NCI-H187 (cell line): ENCODE results near the gene MLH3.

Experiments
- DNase-seq, 2 experiments: peaks; one replicate each; lab custom pipeline; 2025; lab: John Stamatoyannopoulos, UW

The MLH3 gene

GRCh38 chr14:75067212-75067611, 15.9 kb upstream of the MLH3 start:
- no peak for DNase-seq

DNA sequence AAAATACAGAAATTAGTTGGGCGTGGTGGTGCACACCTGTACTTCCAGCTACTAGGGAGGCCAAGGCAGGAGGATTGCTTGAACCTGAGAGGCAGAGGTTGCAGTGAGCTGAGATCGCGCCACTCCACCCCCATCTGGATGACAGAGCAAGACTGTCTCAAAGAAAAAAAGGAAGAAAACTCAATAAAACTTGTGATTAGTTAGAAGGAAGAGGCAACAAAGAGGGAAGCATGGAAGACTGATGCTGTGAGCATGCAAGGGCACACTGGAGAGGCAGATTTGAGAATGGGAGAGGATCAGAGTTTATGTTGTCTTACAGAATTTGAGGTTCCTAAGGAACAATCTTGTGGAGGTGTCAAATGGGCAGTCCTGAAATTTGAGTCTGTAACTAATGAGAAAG, 15.4 kb upstream of the MLH3 start:
- DNase-seq = no peak

DNA sequence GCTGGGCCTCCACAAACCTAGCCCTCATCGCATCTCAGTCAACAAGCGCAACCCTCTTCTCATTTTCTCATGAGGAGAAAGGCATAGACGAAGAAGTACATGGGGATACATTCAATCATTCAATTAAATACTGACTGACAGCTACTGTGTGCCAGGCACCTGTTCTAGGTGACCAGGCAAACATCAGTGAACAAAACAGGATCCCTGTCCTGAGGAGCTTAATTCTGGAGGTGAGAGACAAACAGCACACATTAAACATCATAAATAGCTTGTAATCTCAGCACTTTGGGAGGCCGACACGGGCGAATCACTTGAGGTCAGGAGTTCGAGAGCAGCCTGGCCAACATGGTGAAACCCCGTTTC, 12.9 kb upstream of the MLH3 start:
- DNase-seq = no peak

DNA sequence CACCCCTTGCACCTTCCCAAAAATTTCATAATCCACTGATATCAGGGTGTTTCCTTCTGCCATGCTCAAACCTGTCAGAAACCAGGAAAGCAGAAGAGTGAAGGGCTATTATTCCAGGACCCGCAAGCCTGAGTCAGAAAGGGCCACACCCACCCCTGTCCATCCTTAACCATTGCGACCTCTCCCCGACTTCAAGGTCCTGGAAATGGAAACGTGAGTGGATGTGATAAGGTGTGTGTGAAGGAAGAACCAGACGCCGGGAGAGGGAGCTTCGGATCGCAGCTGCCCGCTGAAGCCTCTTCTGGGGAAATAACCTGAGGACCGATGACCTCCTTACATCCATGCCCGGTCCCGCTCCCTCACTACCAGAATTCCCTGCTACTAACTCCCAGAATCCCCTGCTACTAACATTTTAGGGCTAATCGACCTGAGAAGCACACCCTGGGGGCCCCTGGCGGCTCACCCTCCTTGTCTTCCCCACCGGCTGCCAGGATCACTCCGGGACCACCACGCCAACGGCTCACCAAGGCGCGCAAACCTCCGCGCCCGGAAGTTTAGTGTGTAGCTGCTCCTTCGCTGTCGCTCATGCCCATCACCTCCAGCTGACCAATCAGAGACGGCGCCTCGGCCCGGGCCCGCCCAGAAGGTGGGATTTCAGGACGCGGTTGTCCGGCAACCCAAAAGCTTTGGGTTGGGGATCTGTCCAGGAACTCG, 12.4 kb upstream of the MLH3 start, which contains the start of gene ACYP1:
Gene ACYP1, minus strand, starts transcription at position 534 of the 714 bp plus-strand sequence. Its CDS starts 471 bp downstream, at position 63.
- DNase-seq = peak; percentile 82 to 94

GRCh38 chr14:75063013-75063412, 11.7 kb upstream of the MLH3 start:
- no peak for DNase-seq

DNA sequence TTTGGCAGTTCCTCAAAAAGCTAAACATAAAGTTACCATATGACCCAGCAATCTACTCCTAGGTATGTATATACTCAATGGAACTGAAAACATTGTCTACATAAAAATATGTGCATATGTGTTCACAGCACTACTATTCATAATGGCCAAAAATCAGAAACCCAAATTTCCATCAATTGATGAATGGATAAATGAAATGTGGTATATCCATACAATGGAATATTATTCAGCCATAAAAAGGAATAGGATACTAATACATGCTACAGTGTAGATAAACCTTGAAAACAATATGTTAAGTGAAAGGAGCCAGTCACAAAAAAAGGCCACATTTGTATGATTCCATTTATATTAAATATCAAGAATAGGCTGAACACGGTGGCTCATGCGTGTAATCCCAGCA, 9.2 kb upstream of the MLH3 start:
- DNase-seq = no peak

DNA sequence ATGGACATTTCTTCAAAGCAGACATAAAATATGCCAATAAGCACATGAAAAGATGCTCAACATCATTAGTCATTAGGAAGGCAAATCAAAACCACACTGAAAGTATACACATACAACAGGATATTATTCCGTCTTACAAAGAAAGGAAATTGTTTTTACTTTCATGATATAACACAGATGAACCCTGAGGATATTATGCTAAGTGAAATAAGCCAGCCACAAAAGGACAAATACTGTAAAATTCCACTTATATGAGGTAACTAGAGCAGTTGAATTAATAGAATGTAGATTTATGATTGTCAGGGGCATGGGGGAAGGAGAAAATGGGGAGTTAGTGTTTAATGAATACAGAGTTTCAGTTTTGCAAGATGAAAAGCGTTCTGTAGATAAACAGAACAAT, 8.4 kb upstream of the MLH3 start:
- DNase-seq = no peak

GRCh38 chr14:75054421-75054820, 3.2 kb upstream of the MLH3 start:
- DNase-seq = no peak

DNA sequence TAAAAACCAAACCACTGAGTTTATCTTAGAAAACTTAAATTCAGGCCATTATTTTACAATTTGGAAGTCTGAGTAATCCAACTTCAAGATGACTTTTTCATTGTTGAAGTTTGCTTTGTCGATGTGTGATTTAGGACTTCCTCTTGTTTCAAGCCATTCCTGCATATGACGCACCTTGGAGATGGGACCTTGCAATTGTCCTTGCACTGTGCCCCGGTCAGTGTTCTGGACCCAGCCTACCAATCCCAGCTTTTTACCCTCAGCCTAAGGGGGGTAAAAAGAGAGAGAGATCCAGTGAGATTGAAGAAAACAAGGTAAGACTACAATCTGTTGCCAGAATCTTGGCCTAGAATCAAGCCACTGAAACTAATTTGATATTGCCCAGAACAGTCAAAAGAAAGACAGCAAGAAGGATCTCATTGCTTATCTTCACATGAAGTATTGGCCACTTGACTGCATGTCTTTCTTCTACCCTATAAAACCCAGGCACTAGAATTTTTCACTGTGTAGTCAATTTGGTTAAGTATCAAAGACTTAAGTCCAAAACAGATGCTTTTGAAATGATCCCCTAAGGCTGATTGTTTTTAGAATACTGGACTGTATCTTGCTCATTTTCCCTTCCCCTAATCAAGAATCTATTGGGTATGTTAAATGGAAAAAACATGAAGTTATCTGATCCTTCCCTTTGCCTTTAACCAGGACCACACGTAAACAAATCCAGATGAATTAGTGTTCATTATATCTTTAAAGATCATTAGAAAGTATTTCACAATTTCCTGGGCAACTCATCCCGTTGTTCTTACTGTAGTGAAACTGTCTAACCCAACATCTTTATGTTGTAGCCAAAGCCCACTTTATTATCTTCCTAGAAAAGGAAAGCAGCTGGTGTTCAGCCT, 2.4 kb upstream of the MLH3 start:
- DNase-seq = no peak

- no peak for DNase-seq
These were observed 261 bp upstream of the MLH3 start for GRCh38 chr14:75051556-75051899.

DNA sequence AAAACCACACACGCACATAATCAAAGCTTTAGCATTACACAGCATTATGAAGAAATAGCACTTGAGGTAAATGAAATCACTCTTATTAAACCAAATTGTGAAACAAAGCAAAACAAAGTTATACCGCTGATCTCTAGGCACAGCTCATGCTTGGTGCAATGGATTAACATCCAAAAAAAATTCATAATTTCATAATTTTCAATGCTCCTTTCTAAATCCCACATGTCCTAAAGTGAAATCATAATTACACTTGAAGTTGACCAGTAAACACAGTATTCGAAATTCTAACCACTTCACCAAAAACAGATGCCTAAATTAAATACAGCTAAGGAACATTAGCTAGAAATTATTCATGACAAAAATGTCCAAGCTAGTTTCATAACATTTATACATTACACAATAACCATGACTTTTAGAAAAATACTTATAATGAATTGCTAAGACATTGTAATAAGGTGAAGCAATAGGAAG, 1.5 kb downstream of the MLH3 start:
- no peak for DNase-seq

- no peak for DNase-seq
These were observed 2.1 kb downstream of the MLH3 start for GRCh38 chr14:75049136-75049535.

GRCh38 chr14:75048101-75048500, 3.2 kb downstream of the MLH3 start:
- DNase-seq = no peak

GRCh38 chr14:75047506-75047905, 3.8 kb downstream of the MLH3 start:
- DNase-seq = no peak

- DNase-seq = no peak
These were observed 4.4 kb downstream of the MLH3 start for GRCh38 chr14:75046899-75047298.

- no peak for DNase-seq
These were observed 5.0 kb downstream of the MLH3 start for GRCh38 chr14:75046275-75046674.

GRCh38 chr14:75044752-75045151, 6.5 kb downstream of the MLH3 start:
- DNase-seq = no peak

- no peak for DNase-seq
These were observed 6.9 kb downstream of the MLH3 start for GRCh38 chr14:75044322-75044721.

GRCh38 chr14:75042035-75042434, 9.2 kb downstream of the MLH3 start:
- DNase-seq = no peak

GRCh38 chr14:75041613-75042012, 9.7 kb downstream of the MLH3 start:
- no peak for DNase-seq

- DNase-seq = no peak
These were observed 10.3 kb downstream of the MLH3 start for GRCh38 chr14:75040959-75041358.

GRCh38 chr14:75040507-75040906, 10.8 kb downstream of the MLH3 start:
- no peak for DNase-seq

GRCh38 chr14:75032939-75033338, 18.3 kb downstream of the MLH3 start:
- no peak for DNase-seq
